Measurements from ENCODE around the gene OTULIN. TPM values are rescaled to one million over a fixed set of nuclear protein-coding genes. Genes with fewer than 3 reads are reported as not detected.

The OTULIN gene
- total and polyA plus RNA-seq, 2 of the 13 experiments (the other 11 are each of a cell fraction or from before 2014, with no cell fraction given), result 7.0 to 34.8 TPM

DNA sequence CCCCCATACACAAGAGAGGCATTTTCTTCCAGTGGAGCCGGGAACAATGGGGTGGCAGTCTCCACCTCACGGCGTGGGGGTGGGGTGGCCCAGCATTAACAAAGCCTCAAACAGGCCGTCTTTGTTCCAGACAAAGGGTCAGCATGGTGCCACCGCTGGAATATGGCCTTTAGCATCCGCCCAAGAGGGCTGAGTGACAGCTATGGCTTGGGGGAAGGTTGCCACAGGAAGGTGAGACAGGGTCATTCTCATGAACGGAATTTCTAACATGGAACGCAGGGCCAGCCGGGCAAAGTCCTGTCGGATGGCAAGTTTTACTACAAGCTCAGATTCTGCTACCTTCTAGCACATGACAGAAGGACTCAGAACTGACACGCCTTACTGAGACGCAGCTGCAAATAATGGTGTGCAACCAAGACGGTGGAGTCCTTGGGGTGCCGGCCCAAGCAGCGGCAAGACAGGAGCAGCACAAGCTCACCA, 64.0 kb downstream of the OTULIN start (continued):
- TF ChIP-seq DZIP1 (CRISPR knock-in tag; IDR thresholded peaks at IDR 0.05) (no peak), ZNF552 (CRISPR knock-in tag; IDR thresholded peaks at IDR 0.05; ENCODE audit: borderline replicate concordance) (no peak), ZNF687 (CRISPR knock-in tag; IDR thresholded peaks at IDR 0.05) (peak; percentile 88), ZNF558 (CRISPR knock-in tag; IDR thresholded peaks at IDR 0.05; ENCODE audit: borderline replicate concordance) (no peak), TCF7 (IDR thresholded peaks at IDR 0.05; ENCODE audit: low read depth) (peak; percentile 78), RELA (CRISPR knock-in tag; IDR thresholded peaks at IDR 0.05) (no peak), TEAD3 (CRISPR knock-in tag; optimal IDR thresholded peaks at IDR 0.05; ENCODE audit: borderline replicate concordance) (peak; percentile 94), ZNF513 (CRISPR knock-in tag; conservative IDR thresholded peaks at IDR 0.05) (no peak), ZSCAN30 (CRISPR knock-in tag; IDR thresholded peaks at IDR 0.05) (no peak), GLMP (CRISPR knock-in tag; IDR thresholded peaks at IDR 0.05; ENCODE audit: borderline replicate concordance) (no peak), PATZ1 (CRISPR knock-in tag; IDR thresholded peaks at IDR 0.05) (peak; percentile 66; the same call in 1 of the 2 replicates), FOSL1 (CRISPR knock-in tag; IDR thresholded peaks at IDR 0.05; ENCODE audit: borderline replicate concordance) (peak; percentile 41; the same call in 1 of the 2 replicates), ZMYM4 (CRISPR knock-in tag; IDR thresholded peaks at IDR 0.05) (peak; percentile 85)
- TF ChIP-seq, protein P1, sequence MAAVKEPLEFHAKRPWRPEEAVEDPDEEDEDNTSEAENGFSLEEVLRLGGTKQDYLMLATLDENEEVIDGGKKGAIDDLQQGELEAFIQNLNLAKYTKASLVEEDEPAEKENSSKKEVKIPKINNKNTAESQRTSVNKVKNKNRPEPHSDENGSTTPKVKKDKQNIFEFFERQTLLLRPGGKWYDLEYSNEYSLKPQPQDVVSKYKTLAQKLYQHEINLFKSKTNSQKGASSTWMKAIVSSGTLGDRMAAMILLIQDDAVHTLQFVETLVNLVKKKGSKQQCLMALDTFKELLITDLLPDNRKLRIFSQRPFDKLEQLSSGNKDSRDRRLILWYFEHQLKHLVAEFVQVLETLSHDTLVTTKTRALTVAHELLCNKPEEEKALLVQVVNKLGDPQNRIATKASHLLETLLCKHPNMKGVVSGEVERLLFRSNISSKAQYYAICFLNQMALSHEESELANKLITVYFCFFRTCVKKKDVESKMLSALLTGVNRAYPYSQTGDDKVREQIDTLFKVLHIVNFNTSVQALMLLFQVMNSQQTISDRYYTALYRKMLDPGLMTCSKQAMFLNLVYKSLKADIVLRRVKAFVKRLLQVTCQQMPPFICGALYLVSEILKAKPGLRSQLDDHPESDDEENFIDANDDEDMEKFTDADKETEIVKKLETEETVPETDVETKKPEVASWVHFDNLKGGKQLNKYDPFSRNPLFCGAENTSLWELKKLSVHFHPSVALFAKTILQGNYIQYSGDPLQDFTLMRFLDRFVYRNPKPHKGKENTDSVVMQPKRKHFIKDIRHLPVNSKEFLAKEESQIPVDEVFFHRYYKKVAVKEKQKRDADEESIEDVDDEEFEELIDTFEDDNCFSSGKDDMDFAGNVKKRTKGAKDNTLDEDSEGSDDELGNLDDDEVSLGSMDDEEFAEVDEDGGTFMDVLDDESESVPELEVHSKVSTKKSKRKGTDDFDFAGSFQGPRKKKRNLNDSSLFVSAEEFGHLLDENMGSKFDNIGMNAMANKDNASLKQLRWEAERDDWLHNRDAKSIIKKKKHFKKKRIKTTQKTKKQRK (IDR thresholded peaks at IDR 0.05; ENCODE audit: low read length), result no peak

Measured in HepG2 (cell line).